Muscle layer of duodenum (tissue), 2 donors: ENCODE results near the gene DNAAF1.
"Not testable (repeated sequence)": the region's sequence is repeated elsewhere in the genome, so short reads cannot be mapped to it uniquely, and the experiment has no call there.

Experiments used
- H3K27ac ChIP-seq: one replicate; pipeline ENCODE4 v1.7.0; 2013; ENCODE audit warnings: mild to moderate bottlenecking, low read length
- H3K27me3 ChIP-seq: one replicate; pipeline ENCODE4 v1.7.0; 2013; ENCODE audit warnings: low read depth, mild to moderate bottlenecking, control low read depth, low read length
- H3K36me3 ChIP-seq, 2 donors: one replicate each; pipeline ENCODE4 v1.7.0; 2013; ENCODE audit warnings: low read length in 2 of 2, control low read depth in 1 of 2, mild to moderate bottlenecking in 1 of 2; ENCODE audit not compliant: insufficient read depth in 2 of 2, control insufficient read depth in 1 of 2
- H3K4me1 ChIP-seq, 2 donors: one replicate each; pipeline ENCODE4 v1.7.0; 2013; ENCODE audit warnings: low read length in 2 of 2, mild to moderate bottlenecking in 2 of 2, control low read depth in 1 of 2, moderate library complexity in 1 of 2; ENCODE audit not compliant: insufficient read depth in 2 of 2, control insufficient read depth in 1 of 2
- H3K4me3 ChIP-seq, 2 donors: one replicate each; pipeline ENCODE4 v1.7.0; 2013; ENCODE audit warnings: low read length in 2 of 2, low read depth in 1 of 2, mild to moderate bottlenecking in 1 of 2
- H3K9me3 ChIP-seq, 2 donors: one replicate each; pipeline ENCODE4 v1.7.0; 2013; ENCODE audit warnings: low read length in 2 of 2, control low read depth in 1 of 2, mild to moderate bottlenecking in 1 of 2; ENCODE audit not compliant: control insufficient read depth in 1 of 2
- donor health status: healthy.

Gene DNAAF1

GRCh38 chr16:84110527-84110926 is 34.6 kb upstream of the DNAAF1 start:
- H3K27me3 ChIP-seq: no peaks in the 10 kb centered on the region
- no peak overlapping the region for H3K27ac ChIP-seq
- no peaks in the 10 kb centered on the region for H3K9me3 ChIP-seq
- peaks cover 4 to 12% of the 10 kb centered on the region in 2 donors for H3K4me1 ChIP-seq
- H3K4me3 ChIP-seq: no peak overlapping the region
- H3K36me3 ChIP-seq: peaks cover 4 to 5% of the 10 kb centered on the region in 2 donors

GRCh38 chr16:84111525-84111924 is 33.6 kb upstream of the DNAAF1 start:
- Histone ChIP-seq H3K4me1 (peaks cover 9 to 16% of the 10 kb centered on the region in 2 donors), H3K27me3 (no peaks in the 10 kb centered on the region), H3K9me3 (no peaks in the 10 kb centered on the region), H3K27ac (no peak overlapping the region), H3K36me3 (peaks cover 3 to 4% of the 10 kb centered on the region in 2 donors), H3K4me3 (no peak overlapping the region)

DNA sequence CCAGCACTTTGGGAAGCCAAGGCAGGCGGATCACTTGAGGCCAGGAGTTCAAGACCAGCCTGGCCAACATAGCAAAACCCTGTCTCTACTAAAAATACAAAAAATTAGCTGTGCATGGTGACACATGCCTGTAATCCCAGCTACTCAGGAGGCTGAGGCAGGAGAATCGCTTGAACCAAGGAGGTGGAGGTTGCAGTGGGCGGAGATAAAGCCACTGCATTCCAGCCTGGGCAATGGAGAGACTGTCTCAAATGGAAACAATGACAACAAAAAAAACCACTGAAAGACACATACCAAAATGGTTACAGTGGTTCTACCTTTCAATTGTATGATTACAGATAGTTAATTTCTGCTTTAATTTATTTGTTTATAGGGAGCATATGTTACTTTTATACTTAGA is 33.2 kb upstream of the DNAAF1 start:
- H3K4me3 ChIP-seq, H3K9me3 ChIP-seq, H3K27me3 ChIP-seq, H3K27ac ChIP-seq, H3K36me3 ChIP-seq: not testable (repeated sequence)
- H3K4me1 ChIP-seq: peaks cover 9 to 16% of the 10 kb centered on the region in 2 donors

DNA sequence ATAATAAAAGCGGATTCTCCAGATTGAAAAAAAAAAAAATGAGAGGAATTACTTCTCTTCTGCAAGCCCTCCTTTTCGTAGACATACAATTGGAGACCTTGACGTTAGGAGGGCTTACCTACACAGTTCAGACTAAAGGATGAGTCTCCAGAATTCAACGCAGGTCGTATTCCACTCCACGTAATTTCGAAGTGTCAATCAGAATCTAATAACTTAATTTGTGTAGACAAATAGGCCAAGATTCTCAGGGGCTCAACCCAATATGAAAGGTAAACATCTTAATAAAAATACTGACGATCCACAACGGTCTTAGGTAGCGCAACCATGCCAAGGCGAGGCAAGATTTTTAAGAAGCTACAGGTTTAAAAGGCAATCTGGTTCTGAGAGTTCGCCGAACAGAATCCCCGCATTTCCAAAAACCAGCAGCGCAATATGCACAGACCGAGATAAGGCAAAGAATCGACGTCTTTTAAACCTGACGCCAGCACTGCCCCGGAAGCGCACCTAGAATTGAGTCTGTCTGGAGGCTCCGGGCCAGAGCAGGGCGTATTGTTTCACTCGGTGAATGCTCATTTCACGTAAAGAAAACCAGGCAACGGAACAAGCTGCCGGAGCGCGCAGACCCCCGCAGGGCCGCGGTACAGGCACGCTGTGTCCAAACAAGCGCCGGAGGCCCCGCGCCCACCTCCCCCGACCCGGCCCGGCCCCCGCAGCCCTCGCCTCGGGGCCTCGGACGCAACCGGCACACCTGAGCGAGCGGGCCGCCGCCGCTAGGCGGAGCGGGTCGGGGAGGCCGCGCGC is 29.0 kb upstream of the DNAAF1 start:
- Histone ChIP-seq H3K27me3 (no peaks in the 10 kb centered on the region), H3K4me1 (peaks cover 9 to 21% of the 10 kb centered on the region in 2 donors), H3K4me3 (peak overlapping the region; percentile 95), H3K9me3 (no peaks in the 10 kb centered on the region), H3K36me3 (no peaks in the 10 kb centered on the region), H3K27ac (peak overlapping the region; percentile 89)

GRCh38 chr16:84116720-84117493 is 28.2 kb upstream of the DNAAF1 start, which contains the start of gene MBTPS1:
TSS of gene MBTPS1 (minus strand) at chr16:84116942. CDS start at chr16:84101783, 15,159 bp downstream.
- Histone ChIP-seq H3K4me1 (peaks cover 9 to 21% of the 10 kb centered on the region in 2 donors), H3K27ac (peak within 1 kb of the TSS; percentile 89), H3K9me3 (no peaks in the 10 kb centered on the region), H3K4me3 (peak within 1 kb of the TSS; percentile 95), H3K36me3 (no peaks in the 10 kb centered on the region), H3K27me3 (no peaks in the 10 kb centered on the region)

DNA sequence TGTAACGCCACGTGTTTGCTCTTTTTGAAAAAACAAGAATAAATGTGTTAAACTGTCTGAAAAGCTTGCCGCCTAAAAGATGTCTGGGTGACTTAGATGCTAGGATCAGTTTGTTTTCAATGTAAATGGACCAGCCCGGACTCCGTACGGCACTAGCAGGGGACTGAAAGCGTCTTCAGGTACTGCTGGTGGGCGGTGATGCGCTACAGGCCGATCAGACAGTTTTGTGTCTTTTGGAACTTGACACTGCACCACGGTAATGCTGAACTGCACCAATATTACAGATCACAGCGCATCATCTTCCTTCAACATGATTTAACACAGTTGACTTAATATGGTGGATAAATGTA is 27.6 kb upstream of the DNAAF1 start:
- Histone ChIP-seq H3K27ac (peak overlapping the region; percentile 89), H3K4me1 (peaks cover 9 to 21% of the 10 kb centered on the region in 2 donors), H3K27me3 (no peaks in the 10 kb centered on the region), H3K4me3 (peak overlapping the region; percentile 95), H3K9me3 (no peaks in the 10 kb centered on the region), H3K36me3 (peaks cover 0 to under 1% of the 10 kb centered on the region in 2 donors)

GRCh38 chr16:84118315-84118714 is 26.8 kb upstream of the DNAAF1 start:
- peaks cover 9 to 21% of the 10 kb centered on the region in 2 donors for H3K4me1 ChIP-seq
- not testable (repeated sequence) for H3K9me3 ChIP-seq, H3K27ac ChIP-seq, H3K4me3 ChIP-seq, H3K36me3 ChIP-seq, H3K27me3 ChIP-seq

DNA sequence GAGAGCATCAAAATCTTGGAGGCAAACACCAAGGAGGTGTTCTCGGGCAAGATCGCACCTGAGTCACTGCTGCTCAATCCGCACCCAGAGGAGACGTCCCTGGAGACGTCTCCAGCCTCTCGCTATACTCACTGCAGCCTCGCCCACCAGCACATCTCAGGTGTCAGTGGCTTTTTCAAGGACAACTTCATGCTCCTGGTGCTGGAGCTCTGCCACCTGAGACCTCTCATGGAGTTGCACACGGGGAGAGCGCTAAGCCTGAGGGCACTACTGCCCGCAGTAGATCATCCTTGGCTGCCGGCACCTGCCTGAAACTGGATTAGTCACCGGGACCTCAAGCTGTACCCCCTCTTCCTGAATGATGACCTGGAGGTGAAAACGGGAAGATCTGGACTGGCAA is 25.7 kb upstream of the DNAAF1 start:
- H3K36me3 ChIP-seq: peaks cover 3 to 13% of the 10 kb centered on the region in 2 donors
- no peak overlapping the region for H3K27ac ChIP-seq
- H3K27me3 ChIP-seq: no peaks in the 10 kb centered on the region
- no peak overlapping the region for H3K4me3 ChIP-seq
- H3K9me3 ChIP-seq: no peaks in the 10 kb centered on the region
- H3K4me1 ChIP-seq: peaks cover 9 to 19% of the 10 kb centered on the region in 2 donors

- peaks cover 9 to 15% of the 10 kb centered on the region in 2 donors for H3K4me1 ChIP-seq
- no peak overlapping the region for H3K27ac ChIP-seq
- H3K36me3 ChIP-seq: peaks cover 6 to 13% of the 10 kb centered on the region in 2 donors
- no peaks in the 10 kb centered on the region for H3K9me3 ChIP-seq
- H3K4me3 ChIP-seq: no peak overlapping the region
- H3K27me3 ChIP-seq: no peaks in the 10 kb centered on the region
Measured at GRCh38 chr16:84120023-84120422, 25.1 kb upstream of the DNAAF1 start.

DNA sequence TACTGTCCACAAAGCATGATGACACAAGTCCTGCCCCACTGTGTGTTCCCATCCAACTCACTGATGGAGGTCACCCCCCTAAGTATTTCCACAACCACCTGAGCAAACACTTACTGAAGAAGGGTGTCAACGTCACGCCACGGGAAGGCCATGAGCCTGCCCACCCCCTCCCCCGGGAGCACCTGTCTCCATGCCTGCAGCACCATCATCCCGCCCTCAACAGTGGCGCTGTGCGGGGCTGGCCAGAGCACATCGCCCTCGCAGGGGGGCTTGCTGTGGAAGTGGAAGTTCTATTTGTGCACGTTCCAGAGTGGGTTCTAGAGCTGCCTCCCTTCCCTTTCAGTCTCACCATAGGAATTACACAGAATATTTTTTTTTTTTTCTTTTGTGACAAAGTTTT is 24.1 kb upstream of the DNAAF1 start:
- Histone ChIP-seq H3K27ac (no peak overlapping the region), H3K27me3 (no peaks in the 10 kb centered on the region), H3K4me3 (no peak overlapping the region), H3K4me1 (peaks cover under 1 to 5% of the 10 kb centered on the region in 2 donors), H3K9me3 (no peaks in the 10 kb centered on the region), H3K36me3 (peaks cover 6 to 13% of the 10 kb centered on the region in 2 donors)

GRCh38 chr16:84124257-84125073 is 20.6 kb upstream of the DNAAF1 start:
- Histone ChIP-seq H3K36me3 (peaks cover 13 to 29% of the 10 kb centered on the region in 2 donors), H3K27me3 (no peaks in the 10 kb centered on the region), H3K9me3 (no peaks in the 10 kb centered on the region)

More at GRCh38 chr16:84124257-84125073, 20.6 kb upstream of the DNAAF1 start:
- Histone ChIP-seq H3K4me3 (no peak overlapping the region), H3K4me1 (no peaks in the 10 kb centered on the region), H3K27ac (no peak overlapping the region)
